CD1c-positive myeloid dendritic cell (primary cell): ENCODE measurements around the gene RANGRF.
"Not testable (repeated sequence)": the region's sequence is repeated elsewhere in the genome, so short reads cannot be mapped to it uniquely, and the experiment has no call there.

ENCODE experiments used
- DNase-seq: peaks from one replicate; pipeline ENCODE4 v3.0.0-alpha.2; 2016; ENCODE audit errors: extremely low spot score

The RANGRF gene

GRCh38 chr17:8288336-8289102 is at the start of gene RANGRF:
Gene RANGRF (plus strand): TSS chr17:8288670. CDS start chr17:8288789, 119 bp downstream.
- peak; percentile 88 for DNase-seq

GRCh38 chr17:8243827-8244226 is 44.6 kb upstream of the RANGRF start:
- no peak for DNase-seq

- no peak for DNase-seq
Measured at GRCh38 chr17:8244768-8245167, 43.7 kb upstream of the RANGRF start.

DNA sequence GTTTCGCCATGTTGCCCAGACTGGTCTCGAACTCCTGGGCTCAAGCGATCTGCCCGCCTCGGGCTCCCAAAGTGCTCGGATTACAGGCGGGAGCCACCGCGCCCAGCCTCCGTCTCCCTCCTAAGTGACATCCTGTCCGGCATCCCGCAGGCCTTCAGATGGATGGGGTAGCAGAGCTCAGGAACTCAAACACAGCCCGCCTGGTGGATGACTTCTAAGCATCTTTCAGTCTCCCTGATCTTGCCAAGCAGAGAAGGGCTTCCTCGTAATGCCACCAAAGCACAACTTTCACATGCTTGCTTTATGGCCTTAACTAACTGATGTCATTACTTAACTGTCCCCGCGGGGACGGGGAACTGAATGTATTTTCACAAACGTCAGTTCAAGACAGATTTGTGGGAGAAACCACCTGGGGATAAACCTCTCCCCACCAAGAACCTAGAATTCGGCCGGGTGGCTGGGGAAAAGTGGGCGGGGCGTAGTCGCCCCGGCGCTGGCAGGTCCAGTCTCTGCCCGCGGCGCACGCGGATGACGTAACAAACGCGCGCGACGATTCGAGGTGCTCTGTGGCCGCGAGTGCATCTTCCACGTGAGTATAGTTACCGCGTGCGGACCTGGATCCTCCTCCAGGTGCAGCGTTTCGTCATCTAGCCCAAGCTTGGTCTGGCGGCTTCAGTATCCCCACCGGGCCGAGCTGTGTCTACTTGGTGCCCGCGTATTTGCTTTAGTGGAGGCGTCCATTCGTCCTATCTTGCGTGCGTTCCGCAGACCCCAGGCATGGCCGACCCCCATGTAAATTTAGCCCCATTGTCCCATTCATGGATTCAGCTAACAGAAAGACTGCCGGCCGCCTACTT is 39.5 kb upstream of the RANGRF start, which contains the start of gene PFAS:
PFAS (plus strand) TSS at position 539 of the 857 bp plus-strand sequence. CDS start 4,649 bp downstream, outside the sequence.
- peak; percentile 98 for DNase-seq

DNA sequence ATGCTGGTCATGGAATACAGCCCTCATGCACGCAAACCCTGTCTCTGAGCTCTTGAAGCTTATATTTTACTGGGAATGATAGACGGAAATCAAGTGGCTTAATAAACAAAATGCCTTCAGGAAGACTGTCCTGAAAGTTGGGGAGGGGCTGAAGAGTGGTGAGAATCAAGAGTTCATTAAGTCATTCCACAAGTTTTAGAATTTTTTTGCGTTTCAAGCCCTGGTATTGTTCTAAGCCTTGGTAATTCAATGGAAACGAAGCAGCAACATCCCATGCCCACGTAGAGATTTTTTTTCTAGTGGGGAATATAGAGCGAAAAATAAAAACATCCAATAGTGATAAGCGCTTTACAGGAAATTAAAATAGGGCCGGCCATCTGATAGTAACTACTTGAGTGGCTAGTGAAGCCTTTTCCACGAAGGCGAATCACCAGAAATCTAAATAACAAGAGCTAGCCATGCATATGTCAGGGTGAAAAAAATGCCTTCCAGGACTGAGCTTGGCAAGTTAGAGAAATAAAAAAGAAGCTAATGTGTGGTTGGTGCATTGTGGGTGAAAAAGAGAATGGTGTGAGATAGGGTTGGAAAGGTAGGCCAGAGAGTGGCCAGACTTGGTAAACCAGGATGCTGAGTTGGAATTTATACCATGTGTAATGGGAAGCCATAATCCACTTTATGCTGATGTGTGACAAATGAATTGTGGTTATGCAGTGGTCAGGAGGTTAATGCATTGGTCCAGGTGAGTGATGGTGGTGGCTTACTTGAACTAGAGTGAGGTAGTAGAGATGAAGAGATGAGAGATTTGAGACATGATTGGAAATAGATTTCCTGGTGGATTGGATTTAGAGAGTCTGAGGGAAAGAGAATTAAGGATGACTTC is 38.6 kb upstream of the RANGRF start:
- no peak for DNase-seq

DNA sequence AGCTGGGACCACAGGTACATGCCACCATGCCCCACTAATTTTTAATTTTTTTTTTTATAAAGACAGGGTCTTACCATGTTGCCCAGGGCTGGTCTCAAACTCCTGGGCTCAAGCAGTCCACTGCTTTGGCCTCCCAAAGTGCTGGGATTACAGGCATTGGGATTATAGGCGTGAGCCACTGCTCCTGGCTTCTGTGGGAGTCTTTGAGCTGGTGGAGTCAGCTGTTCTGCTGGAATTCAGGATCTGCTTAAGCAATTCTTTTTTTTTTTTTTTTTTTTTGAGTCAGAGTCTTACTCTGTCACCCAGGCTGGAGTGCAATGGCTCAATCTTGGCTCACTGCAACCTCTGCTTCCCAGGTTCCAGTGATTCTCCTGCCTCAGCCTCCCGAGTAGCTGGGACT is 37.1 kb upstream of the RANGRF start:
- not testable (repeated sequence) for DNase-seq

DNA sequence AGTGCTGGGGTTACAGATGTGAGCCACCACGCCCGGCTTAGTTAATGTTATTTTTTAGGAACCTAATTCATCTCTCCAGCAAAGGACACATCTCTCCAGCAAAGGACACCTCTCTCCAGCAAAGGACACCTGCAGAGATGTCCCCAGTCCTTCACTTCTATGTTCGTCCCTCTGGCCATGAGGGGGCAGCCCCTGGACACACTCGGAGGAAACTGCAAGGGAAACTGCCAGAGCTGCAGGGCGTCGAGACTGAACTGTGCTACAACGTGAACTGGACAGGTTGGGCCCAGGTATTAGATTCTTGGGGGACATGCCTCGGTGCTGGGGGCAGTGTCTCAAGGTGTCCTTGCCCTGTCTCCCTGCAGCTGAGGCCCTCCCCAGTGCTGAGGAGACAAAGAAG is 34.7 kb upstream of the RANGRF start:
- no peak for DNase-seq

DNA sequence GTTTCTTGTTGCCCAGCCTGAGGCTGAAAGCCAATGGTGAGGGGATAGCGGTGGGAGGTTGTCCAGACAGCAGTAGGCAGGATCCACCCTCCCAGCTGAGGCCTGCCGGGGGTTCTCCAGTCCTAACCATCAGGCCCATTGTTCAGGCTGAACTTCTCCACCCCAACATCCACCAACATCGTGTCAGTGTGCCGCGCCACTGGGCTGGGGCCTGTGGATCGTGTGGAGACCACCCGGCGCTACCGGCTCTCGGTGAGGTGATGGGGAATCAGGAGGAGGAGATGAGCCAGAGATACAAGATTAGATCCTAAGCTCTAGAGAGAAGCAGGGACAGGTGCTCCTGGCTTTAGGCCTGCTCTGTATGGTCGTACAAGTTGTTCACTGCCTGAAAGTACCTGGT is 33.6 kb upstream of the RANGRF start:
- no peak for DNase-seq

DNA sequence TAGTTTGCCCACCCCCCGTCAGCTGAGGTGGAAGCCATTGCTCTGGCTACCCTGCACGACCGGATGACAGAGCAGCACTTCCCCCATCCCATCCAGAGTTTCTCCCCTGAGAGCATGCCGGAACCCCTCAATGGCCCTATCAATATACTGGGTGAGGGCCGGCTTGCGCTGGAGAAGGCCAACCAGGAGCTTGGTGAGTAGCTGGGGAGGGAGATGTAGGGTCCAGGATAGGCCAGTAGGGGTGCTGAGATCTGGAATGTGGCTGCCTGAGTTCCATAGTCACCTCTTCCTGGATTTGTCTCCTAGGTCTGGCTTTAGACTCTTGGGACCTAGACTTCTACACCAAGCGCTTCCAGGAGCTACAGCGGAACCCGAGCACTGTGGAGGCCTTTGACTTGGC is 33.0 kb upstream of the RANGRF start:
- no peak for DNase-seq

GRCh38 chr17:8256291-8256690 is 32.2 kb upstream of the RANGRF start:
- DNase-seq, result no peak

- no peak for DNase-seq
Measured at GRCh38 chr17:8256691-8257090, 31.8 kb upstream of the RANGRF start.

DNA sequence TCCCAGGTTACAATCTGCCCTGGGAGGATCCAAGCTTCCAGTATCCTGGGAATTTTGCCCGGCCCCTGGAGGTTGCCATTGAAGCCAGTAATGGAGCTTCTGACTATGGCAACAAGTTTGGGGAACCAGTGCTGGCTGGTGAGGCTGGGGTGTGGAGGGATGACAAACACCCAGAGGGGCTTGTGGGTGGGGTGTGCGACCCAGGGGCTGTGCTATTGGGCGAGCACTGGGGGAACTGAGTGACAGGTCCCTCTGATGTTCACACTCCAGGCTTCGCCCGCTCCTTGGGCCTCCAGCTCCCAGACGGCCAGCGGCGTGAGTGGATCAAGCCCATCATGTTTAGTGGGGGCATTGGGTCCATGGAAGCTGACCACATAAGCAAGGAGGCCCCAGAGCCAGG is 30.7 kb upstream of the RANGRF start:
- DNase-seq, result no peak

GRCh38 chr17:8264320-8264719 is 24.1 kb upstream of the RANGRF start:
- no peak for DNase-seq

DNA sequence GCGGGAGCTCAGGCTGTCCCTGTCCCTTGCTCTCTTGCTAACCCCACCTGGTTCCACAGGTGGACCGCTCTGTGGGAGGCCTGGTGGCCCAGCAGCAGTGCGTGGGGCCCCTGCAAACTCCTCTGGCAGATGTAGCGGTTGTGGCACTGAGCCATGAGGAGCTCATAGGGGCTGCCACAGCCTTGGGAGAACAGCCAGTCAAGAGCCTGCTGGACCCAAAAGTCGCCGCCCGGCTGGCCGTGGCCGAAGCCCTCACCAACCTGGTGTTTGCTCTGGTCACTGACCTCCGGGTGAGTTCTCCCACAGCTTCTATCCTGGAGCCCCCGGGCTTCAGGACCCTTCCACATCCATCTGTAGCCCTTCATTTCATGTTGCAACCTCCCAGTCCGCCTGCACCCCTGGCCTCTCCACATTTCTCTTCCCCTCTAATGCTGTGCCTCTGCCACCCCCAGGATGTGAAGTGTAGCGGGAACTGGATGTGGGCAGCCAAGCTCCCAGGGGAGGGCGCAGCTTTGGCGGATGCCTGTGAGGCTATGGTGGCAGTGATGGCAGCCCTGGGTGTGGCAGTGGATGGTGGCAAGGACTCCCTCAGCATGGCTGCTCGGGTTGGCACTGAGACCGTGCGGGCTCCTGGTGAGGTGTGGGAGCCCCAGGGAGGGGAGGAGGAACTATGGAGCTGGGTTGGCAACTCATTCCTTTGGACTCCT is 23.5 kb upstream of the RANGRF start:
- no peak for DNase-seq

DNA sequence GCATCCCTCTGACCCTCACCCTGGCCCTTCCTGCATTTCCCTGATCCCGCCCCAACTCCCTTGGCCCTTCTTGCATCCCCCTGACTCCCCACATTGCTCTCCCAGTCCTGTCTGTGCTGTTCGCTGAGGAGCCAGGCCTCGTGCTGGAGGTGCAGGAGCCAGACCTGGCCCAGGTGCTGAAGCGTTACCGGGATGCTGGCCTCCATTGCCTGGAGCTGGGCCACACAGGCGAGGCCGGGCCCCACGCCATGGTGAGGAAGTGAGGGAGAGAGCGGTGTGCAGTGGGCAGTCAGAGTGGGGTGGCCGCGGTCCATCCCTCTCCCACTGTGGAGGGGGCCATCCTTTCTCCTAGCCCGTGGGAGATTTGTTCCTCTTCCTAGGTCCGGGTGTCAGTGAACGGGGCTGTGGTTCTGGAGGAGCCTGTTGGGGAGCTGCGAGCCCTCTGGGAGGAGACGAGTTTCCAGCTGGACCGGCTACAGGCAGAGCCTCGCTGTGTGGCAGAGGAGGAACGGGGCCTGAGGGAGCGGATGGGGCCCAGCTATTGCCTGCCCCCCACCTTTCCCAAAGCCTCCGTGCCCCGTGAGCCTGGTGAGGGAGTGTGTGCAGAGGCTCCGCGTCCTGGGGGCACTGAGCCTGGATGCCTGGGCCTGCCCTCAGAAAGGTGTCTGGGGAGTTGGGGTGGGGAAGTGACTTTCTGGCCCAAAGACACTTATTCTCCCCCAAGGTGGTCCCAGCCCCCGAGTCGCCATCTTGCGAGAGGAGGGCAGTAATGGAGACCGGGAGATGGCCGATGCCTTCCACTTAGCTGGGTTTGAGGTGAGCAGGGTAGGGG is 21.6 kb upstream of the RANGRF start:
- no peak for DNase-seq

GRCh38 chr17:8267480-8268147 is 20.9 kb upstream of the RANGRF start:
- no peak for DNase-seq

DNA sequence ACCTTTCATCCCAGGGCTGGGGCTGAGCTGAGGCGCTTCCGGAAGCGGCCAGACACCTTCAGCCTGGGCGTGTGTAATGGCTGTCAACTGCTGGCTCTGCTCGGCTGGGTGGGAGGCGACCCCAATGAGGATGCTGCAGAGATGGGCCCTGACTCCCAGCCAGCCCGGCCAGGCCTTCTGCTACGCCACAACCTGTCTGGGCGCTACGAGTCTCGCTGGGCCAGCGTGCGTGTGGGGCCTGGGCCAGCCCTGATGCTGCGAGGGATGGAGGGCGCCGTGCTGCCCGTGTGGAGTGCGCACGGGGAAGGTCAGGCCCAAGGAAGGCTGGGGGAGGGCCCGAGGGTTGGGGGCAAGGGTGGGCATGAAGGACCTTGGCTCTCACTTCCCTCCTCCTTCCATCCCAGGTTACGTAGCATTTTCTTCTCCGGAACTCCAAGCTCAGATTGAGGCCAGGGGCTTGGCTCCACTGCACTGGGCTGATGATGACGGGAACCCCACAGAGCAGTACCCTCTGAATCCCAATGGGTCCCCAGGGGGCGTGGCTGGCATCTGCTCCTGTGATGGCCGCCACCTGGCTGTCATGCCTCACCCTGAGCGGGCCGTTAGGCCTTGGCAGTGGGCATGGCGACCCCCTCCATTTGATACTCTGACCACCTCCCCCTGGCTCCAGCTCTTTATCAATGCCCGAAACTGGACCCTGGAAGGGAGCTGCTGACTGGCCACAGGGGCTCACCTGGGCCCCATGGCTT is 19.7 kb upstream of the RANGRF start:
- no peak for DNase-seq

DNA sequence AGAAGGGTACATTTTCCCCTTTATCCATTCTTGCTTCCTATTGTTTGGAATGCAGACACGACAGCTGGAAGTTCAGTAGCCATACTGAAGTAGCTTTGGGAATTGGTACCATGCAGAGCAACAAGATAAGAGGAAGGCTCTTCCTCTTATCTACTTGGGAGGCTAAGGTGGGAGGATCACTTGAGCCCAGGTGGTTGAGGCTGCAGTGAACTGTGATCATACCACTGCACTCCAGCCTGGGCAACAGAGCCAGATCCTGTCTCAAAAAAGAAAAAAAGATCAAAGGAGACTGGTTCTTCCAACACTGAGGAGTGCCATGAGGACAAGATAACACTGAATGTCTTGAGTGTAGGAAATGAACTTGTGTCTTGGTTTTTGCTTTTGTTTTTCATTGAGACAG is 16.0 kb upstream of the RANGRF start:
- no peak for DNase-seq

GRCh38 chr17:8273884-8274444 is 14.5 kb upstream of the RANGRF start:
- no peak for DNase-seq
